Thoracic aorta (tissue), 2 donors: ENCODE results near the gene CLMN. TPM values are rescaled to one million over a fixed set of nuclear protein-coding genes. Genes with fewer than 3 reads are reported as not detected.

Experiments
- ATAC-seq: fragments of 150-250 bp; one replicate; pipeline ENCODE4 v1.8.0; 2017; ENCODE audit warnings: low read depth; ENCODE audit not compliant: insufficient number of reproducible peaks, low FRiP score
- DNase-seq: peaks from one replicate; pipeline ENCODE4 v3.0.0-alpha.2; 2020; ENCODE audit warnings: low spot score
- H3K27ac ChIP-seq, 2 donors: fragments of 200-600 bp; sonication (generic); 1 replicate in 1 of 2; 2 replicates in 1 of 2; pipeline ENCODE4 v1.5.1; 2016; ENCODE audit warnings: mild to moderate bottlenecking in 2 of 2, moderate library complexity in 2 of 2
- H3K27me3 ChIP-seq: fragments of 200-600 bp; sonication (generic); replicated peaks from 2 replicates; pipeline ENCODE4 v1.6.0; 2016; ENCODE audit warnings: mild to moderate bottlenecking; ENCODE audit not compliant: insufficient read depth
- H3K36me3 ChIP-seq: fragments of 200-600 bp; sonication (generic); one replicate; pipeline ENCODE4 v1.5.1; 2016
- H3K4me1 ChIP-seq, 2 donors: fragments of 200-600 bp; sonication (generic); 1 replicate in 1 of 2; 2 replicates in 1 of 2; pipeline versions ENCODE4 v1.5.1 to v1.6.0; 2016; ENCODE audit warnings: low read depth in 2 of 2, mild to moderate bottlenecking in 1 of 2; ENCODE audit not compliant: control insufficient read depth in 1 of 2
- H3K4me3 ChIP-seq: fragments of 200-600 bp; sonication (generic); 2 replicates; pipeline ENCODE4 v1.5.1; 2016; ENCODE audit warnings: mild to moderate bottlenecking
- H3K9me3 ChIP-seq: fragments of 200-600 bp; sonication (generic); 2 replicates; pipeline ENCODE4 v1.5.1; 2016
- total RNA-seq, 2 donors: library from RNA; depleted of rRNA; stranded (reverse); fragments of >200 nt; gene quantifications; one replicate each; pipeline versions ENCODE4 v1.1.0 to v1.2.3, GENCODE V29; 2016
- TF ChIP-seq, protein P1 (sequence below): fragments of 200-600 bp; sonication (generic); IDR thresholded peaks from one replicate; pipeline ENCODE4 v1.5.1; 2019; ENCODE audit warnings: antibody characterized with exemption

CLMN gene
- total RNA-seq, 2 donors from 2014 or later: 7.3 to 10.4 TPM

DNA sequence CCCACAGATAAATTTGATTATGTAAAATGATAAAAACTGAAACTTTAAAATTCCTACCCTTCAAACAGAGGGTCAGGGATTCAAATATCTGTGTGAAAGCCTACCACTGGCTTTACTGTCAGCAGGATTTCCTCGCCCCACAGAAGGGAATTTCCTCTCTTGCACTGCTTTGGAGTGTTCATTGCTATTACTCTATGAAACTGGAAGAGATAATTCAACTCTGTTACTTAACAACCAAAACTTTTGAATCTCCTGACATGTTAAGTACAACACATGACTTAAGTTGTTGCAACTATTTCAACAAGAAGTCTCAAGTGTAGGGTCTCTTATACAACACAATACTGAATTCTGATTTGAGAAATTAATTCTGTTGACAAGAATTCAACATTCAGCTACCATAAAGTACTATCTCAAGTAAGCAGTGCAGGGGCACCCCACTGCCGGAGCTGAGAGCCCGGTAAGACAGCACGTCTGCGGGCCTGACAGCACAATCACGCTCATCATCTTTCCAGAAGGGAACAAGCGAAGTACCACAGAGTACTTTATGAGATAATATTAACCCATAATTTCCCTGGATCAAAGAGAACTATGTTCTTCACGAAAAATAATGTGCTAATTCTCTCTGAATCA is 185.3 kb downstream of the CLMN start:
- no peak overlapping the region for H3K27ac ChIP-seq
- no peak overlapping the region for H3K4me3 ChIP-seq
- ATAC-seq: no peak
- H3K4me1 ChIP-seq: peaks cover 5 to 8% of the 10 kb centered on the region in 2 donors
- no peaks in the 10 kb centered on the region for H3K9me3 ChIP-seq
- no peaks in the 10 kb centered on the region for H3K27me3 ChIP-seq
- TF ChIP-seq, protein P1, sequence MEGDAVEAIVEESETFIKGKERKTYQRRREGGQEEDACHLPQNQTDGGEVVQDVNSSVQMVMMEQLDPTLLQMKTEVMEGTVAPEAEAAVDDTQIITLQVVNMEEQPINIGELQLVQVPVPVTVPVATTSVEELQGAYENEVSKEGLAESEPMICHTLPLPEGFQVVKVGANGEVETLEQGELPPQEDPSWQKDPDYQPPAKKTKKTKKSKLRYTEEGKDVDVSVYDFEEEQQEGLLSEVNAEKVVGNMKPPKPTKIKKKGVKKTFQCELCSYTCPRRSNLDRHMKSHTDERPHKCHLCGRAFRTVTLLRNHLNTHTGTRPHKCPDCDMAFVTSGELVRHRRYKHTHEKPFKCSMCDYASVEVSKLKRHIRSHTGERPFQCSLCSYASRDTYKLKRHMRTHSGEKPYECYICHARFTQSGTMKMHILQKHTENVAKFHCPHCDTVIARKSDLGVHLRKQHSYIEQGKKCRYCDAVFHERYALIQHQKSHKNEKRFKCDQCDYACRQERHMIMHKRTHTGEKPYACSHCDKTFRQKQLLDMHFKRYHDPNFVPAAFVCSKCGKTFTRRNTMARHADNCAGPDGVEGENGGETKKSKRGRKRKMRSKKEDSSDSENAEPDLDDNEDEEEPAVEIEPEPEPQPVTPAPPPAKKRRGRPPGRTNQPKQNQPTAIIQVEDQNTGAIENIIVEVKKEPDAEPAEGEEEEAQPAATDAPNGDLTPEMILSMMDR: no peak
- no peak for DNase-seq
- H3K36me3 ChIP-seq: peaks cover 5% of the 10 kb centered on the region

DNA sequence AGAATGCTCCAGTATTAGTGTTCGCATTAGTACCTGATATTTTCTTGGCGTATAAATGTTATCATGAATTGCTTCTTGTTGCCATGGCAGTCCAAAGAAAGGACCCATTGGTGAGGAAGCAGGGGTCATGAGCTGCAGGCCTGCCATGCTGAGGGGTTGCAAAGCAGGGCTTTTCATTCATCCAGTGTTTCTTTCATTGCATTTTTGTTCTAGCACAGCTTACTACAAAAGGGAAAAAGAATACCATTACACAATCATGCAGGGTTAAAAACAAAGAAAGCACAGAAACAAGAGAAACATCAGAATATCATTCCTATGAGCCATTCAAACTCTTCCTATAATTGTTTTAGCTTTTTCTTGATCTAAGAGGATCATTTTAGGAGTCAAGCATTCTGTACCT is 186.4 kb downstream of the CLMN start:
- TF ChIP-seq, protein P1: no peak
- no peaks in the 10 kb centered on the region for H3K27me3 ChIP-seq
- H3K36me3 ChIP-seq: peaks cover 5% of the 10 kb centered on the region
- no peak for DNase-seq
- peaks cover 0 to 7% of the 10 kb centered on the region in 2 donors for H3K4me1 ChIP-seq
- no peak for ATAC-seq
- H3K9me3 ChIP-seq: no peaks in the 10 kb centered on the region
- no peak overlapping the region for H3K4me3 ChIP-seq
- no peak overlapping the region for H3K27ac ChIP-seq

DNA sequence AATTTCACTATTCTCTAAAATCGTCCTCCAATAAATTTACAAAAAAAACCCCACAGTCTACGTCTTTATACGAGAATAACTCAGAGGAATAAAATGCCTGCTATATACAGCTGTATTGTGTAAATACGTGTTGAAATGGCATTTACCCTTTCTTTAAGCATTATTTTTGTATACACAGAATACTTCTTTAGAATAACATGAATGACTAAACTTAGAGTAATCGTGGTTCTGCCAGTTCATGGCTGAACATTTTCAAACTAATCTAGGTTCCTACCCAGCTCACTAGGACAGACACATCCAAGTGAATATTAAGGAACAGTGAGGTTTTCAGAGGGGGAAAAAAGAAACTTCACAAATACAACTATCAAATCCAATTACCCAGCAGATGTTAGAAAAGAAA is 186.9 kb downstream of the CLMN start:
- Histone ChIP-seq H3K4me1 (peaks cover 0 to 2% of the 10 kb centered on the region in 2 donors), H3K9me3 (no peaks in the 10 kb centered on the region), H3K27ac (no peak overlapping the region), H3K36me3 (peaks cover 5% of the 10 kb centered on the region), H3K27me3 (no peaks in the 10 kb centered on the region), H3K4me3 (no peak overlapping the region)
- DNase-seq (no peak), ATAC-seq (no peak)
- TF ChIP-seq, protein P1: no peak

Other genes with a start within 250 kb of the CLMN start
- gene DICER1, start 162.4 kb downstream of the CLMN start, total RNA-seq: 10 to 100 TPM; 56.3 to 92.5 TPM
- 10 to 100 TPM; 29.5 to 43.4 TPM for gene SYNE3, start 196.7 kb upstream of the CLMN start, total RNA-seq
- gene GLRX5, start 215.1 kb upstream of the CLMN start, total RNA-seq: 10 to 100 TPM; 19.6 to 22.9 TPM